Measurements from ENCODE around the gene DGKG.

- TF ChIP-seq EZH2 (IDR thresholded peaks at IDR 0.05) (no peak), POLR2AphosphoS5 (IDR thresholded peaks at IDR 0.05; ENCODE audit: borderline replicate concordance, low read depth, low read length) (no peak), FOXP2 (optimal IDR thresholded peaks at IDR 0.05; ENCODE audit: control extremely low read depth, extremely low read length, insufficient read depth) (no peak)
Measured at GRCh38 chr3:186283651-186284348, 78.2 kb downstream of the DGKG start.

All from SK-N-MC (cell line).